HG03342 (cell line): Measurements from ENCODE around the gene POLE2.
"Not testable (repeated sequence)": the region's sequence is repeated elsewhere in the genome, so short reads cannot be mapped to it uniquely, and the experiment has no call there.

Source experiments
- ATAC-seq: cut with Tn5 transposase; IDR thresholded peaks from one replicate; pipeline ENCODE4 v1.9.1; 2021; ENCODE audit warnings: mild to moderate bottlenecking, moderate library complexity; ENCODE audit not compliant: unreplicated experiment

The POLE2 gene

DNA sequence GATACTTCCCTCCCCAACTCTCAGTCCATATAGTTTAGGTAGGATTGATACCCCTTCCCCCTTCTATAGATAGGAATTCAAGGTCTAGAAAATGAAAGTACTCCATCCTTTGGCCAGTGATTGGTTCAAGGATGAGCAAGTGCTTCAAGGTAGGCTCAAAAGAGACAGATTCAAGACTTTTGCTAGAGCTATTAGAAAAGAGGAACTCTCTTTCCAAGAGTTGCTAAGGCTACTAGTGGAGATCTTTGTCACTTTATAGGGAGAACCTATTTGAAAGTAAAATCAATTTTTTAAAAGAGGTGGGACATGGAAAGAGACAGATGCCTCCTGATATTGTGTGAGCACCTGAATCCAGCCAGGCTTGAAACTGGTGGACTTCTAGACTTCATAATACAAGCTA is 17.5 kb downstream of the POLE2 start:
- no peak for ATAC-seq

DNA sequence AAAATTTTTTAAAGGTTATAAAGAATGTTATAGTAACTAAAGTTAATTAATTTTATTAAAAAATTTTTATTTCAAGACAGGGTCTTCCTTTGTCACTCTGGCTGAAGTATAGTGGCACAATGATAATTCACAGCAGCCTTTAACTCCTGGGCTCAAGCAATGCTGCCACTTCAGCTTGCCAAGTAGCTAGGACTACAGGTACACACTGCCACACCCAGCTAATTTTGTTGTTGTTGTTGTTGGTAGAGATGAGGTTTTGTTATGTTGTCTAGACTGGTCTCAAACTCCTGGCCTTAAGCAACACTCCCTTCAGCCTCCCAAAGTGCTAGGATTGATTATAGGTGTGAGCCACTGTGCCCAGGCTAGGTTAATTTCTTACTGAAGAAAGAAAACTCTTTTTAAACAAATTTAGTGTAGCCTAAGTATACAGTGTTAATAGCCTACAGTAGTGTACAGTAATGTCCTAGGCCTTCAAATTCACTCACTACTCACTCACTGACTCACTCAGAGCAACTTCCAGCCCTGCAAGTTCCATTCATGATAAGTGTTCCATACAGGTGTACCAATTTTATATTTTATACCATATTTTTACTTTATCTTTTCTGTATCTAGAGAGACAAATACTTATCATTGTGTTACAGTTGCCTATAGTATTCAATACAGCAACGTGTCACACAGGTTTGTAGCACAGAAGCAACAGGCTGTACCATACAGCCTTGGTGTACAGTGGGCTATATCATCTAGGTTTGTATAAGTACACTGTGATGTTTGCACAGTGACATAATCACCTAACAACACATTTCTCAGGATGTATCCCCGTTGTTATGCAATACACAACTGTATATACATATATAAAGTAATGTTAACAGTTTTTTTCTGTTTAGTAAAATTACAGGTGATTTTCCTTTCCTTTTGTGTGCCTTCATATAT is 28.2 kb downstream of the POLE2 start:
- no peak for ATAC-seq

DNA sequence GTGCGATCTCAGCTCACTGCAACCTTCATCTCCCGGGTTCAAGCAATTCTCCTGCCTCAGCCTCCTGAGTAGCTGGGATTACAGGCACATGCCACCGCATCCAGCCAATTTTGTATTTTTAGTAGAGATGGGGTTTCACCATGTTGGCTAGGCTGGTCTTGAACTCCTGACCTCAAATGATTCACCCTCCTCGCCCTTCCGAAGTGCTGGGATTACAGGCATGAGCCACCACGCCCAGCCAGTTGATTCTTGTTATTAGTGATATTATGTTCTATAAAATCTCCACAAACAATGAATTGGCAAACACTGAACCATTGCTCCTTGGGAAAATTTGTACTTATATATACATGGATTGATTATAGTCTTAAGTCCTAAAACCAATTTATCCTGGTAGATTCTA is 30.5 kb downstream of the POLE2 start:
- not testable (repeated sequence) for ATAC-seq

DNA sequence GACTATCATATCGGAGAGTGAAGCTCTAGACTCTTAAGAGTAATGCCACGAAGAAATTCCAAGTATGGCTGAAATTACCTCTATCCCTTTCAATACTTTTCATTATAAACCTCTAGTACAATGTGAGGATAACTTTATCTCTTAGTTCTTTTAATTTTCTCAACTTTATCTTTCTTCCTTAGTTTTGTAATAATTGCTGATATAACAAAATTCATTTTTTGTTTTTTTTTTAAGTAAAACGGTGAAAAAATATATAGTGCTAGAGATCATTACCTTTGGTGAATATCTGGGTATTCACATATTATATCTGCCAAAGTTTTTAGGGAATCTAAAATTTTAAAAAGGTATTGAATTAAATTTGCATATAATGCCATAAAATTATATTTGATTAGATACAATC is 33.5 kb downstream of the POLE2 start:
- ATAC-seq = no peak

DNA sequence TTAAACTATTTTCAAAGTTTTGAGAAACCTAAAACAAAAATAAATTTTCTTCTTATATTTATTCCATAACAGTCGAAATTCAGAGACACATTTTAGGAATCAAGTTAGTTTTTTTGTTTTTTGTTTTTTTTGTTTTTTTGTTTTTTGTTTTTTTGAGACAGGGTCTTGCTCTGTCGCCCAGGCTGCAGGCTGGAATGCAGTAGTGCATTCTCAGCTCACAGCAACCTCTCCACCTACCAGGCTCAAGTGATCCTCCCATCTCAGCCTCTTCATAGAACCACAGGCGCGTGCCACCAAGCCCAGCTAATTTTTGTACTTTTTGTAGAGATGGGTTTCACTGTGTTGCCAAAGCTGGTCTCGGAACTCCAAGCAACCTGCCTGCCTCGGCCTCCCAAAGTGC is 34.5 kb downstream of the POLE2 start:
- ATAC-seq = no peak

DNA sequence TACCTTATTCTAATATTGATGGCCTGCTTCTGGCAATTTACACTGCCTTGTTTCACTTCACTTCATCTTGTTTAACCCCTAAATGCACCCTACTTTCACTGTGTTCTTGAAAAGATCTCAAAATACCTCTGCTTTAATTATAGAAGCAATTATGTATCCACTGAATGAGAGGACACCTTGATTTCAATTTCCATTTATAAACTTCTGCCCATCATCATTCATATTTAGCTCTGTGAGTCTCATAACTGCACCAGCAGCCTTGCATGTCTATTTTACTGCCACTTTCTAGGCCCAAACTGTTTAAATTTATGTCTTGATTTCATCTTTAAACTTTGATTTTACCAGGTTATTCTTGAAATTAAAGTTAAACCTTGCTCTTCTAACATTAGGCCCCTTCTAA is 45.9 kb downstream of the POLE2 start:
- no peak for ATAC-seq

DNA sequence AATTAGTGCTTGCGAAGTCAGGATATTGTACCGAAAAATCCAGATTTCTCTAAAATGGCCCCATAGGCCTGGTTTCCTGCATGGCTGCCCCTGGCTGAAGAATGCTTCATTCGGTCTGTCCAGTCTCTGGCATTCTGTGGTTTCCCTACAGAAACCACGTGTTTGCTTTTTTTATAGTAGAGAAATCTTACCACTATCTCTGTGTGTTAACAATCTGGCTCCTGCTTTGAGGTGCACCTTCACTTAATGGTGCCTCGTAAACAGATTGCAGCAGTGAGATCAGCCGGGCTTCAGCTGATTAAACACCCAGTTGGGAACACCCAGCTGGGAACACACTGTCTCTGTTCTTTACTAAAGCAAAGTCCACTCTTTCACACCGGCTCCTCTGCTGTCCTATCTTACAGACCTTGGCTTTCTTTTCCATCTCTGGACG is 46.3 kb downstream of the POLE2 start:
- no peak for ATAC-seq

DNA sequence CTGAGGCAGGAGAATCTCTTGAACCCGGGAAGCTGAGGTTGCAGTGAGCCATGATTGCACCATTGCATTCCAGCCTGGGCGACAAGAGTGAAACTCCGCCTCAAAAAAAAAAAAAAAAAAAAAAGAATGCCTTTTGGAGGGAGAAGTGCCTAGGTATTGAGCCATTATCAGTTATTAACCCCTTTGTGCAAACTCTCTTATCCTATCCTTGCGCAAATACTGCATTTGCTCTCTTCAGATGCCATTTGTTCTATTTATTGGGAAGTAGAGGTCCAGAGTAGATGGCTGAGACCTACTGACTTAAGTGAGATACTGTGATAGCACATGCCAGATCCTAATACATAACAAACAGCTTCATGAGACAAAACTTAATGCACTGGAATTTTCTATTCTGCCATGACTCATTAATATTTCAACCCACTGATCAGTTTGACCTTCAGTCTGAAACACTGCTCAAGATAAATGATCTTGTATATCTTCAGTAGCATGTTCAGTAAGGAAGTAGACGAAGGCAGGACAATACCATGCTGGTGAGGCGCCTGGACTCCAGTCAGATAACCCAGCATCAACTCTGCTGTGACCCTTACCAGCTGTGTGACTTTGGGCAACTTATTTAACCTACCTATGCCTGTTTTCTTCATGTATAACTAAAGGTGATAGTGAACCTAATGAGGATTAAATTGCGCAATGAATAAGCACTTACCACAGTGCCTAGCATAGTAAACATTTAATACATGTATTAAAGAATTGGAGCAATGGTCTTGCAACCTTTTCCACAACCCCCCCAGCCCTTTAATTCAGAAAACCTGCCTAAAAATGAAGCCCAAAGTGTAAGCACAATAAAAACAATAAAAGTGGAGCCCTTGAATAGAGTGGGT is 47.2 kb downstream of the POLE2 start:
- ATAC-seq = no peak

DNA sequence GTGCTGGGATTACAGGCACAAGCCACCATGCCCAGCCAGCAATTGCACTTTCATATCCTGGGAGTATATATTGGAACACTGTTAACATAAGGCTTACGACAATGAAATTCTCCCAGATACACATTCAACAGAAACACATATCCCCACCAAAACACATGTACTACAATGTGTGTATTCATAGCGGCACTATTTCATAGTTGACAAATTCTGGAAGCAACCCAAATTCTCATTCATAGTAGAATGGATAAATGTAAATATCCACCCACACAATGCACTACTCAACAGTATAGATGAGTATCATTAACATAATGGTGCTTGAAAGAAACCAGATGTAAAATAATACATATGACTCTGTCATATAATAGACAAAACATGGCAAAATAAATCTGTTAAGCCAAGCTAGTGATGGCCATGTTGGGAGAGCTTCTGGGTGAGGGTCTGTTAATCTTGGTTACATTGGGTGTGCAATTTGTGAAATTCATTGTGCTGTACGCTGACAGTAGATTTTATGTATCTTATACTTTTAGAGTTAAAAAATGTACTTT is 50.4 kb downstream of the POLE2 start:
- no peak for ATAC-seq

DNA sequence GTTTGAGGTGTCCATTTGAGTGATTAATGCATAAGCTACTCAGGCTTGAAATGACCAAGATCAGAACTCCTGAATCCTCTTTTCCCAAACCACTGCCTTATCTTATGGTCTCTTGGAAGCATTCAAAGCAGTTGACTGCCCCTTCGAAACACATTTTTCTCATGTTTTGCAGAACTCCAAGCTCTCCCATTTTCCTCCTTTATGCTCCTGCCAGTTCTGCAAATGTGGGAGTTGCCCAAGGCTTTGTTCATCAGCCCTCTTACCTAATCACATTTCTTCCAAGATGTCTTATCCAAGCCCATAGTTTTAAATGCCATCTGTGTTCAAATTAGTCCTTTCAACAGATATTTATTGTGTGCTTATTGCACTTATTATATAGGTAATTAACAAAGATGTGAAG is 51.1 kb downstream of the POLE2 start:
- ATAC-seq = no peak

DNA sequence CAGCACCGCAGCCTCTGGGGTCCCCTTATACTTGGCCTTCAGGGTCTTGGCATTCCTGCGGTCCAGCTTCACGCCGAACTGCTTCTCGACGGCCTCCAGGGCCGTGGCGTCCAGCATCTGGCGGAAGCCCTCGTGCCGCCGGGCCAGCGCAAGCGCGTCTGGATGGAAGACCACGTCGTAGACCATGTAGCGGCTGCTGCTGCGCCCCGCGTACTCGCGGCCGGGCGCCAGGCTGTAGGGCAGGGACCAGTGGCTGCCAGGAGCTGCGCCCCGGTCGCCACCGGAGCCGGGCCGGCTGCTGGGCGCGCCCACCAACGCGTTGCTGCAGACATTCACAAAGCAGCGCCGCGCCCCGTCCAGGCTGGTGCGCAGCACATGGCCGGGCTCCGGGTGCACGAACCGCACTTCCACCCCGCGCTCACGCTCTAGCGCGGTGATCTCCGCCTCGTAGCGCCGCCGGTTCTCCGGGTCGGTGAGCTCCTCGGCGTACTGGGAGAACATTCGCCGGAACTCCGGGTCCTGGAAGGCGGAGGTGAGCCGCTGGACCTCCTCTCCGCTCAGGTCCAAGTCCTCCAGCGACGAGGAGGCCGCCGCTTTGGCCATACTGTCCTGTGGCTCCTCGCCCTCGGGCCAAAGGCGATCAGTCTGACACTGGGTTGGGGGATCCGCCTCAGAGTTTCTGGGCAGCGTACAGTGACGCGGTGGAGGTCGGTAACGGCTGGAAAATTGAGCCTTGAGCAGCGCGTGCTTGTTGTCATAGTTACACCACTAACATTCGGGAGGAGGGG is 53.3 kb downstream of the POLE2 start, which contains the start of gene DNAAF2:
Gene DNAAF2 (minus strand): TSS at position 698 of the 788 bp plus-strand sequence. CDS start 95 bp downstream, at position 603.
- peak; percentile 37 for ATAC-seq

DNA sequence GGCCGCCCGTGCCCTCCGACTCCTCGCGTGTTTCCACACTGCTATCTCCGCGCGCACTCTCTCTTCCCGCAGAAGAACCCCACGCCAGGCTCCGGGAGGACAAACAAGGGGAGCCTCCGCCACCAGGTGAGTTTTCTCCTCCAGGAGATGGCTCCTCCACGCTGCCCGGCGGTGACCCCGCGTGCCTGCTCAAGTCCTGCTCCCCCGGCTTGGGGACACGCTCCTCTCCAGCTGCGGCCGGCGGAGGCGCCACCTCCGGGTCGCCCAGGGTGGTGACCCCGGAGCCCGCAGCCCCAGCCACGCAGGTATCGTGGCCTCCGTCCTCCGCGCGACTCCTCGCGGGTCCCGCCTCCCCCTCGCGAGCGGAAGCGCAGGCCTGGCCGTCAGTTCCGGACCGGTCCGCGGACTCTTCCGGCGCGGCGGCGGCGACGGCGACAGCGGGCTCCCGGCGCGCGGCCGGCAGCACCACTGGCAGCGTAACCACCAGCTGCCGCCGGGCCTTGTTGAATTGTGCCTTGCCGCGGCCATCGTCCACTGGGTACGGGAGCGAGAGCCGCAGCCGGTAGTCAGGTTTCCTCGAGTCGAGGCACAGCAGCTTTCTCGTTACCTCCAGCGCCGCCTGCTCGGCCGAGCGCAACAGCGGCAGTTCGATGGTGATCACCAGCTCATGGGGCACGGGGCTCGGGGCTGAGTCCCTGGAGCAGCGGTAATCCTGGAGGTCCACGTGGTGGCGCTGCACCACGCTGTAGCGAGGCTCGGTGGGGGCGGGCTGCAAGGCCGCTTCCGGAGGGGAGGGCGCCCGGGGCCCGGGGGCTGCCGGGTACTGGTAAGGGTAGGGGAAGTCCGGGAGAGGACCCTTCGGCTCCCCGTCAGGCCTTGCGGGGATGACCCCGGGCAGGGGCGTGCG is 54.1 kb downstream of the POLE2 start:
- peak; percentile 75 for ATAC-seq

DNA sequence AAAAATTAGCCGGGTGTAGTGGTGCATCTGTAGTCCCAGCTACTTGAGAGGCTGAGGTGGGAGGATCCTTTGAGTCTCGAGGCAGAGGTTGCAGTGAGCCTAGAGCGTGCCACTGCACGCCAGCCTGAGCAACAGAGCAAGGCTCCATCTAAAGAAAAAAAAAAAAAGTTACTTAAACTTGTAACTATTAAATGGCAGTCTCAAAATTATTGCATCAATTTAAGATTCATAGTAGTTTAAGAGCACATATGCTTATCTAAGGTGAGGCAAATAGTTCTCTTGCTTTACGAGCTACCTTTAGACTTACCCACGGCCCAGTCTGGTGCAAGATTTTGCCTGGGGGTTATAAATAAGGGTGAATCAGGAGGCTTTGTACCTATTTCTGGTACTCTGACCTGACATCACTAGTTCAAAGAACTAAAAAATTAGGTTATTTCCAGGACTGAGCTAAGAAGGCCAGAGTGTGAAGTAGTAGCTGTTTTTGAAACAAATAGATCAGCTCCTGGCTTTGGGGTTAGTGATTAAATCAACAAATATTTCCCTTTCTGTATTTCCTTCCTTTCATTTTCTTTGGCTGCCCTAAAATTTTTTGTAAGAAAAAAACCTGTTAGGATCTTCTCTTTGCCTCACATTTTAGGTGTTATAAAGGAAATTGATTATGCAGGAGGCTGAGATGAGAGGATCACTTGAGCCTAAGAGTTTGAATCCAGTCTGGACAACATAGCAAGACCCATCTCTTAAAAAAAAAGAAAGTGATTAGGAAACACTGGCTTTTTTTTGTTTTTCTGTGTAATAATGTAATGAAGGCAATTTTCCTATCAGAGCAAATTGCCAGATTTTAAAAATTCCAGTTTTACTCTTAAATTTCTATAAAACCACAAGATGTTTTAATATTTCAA is 63.8 kb downstream of the POLE2 start:
- ATAC-seq = no peak

DNA sequence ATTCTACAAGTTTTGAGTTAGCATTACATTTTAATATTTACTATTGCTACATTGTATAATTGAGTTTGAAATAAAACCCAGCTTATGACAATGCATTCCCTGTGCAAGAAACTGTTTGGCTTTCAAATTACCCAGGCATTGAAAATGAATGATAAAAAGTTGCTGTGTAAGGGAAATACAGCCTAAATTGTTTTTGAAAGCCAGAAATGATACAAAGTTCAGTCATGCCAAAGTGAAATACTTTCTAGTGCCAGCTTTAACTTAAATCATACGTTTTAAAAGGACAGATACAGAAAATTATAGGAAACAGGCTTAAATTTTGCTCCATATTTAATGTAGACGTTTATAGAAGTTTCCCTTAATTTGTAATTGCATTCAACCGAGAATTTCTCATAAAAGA is 64.6 kb downstream of the POLE2 start:
- ATAC-seq = no peak

DNA sequence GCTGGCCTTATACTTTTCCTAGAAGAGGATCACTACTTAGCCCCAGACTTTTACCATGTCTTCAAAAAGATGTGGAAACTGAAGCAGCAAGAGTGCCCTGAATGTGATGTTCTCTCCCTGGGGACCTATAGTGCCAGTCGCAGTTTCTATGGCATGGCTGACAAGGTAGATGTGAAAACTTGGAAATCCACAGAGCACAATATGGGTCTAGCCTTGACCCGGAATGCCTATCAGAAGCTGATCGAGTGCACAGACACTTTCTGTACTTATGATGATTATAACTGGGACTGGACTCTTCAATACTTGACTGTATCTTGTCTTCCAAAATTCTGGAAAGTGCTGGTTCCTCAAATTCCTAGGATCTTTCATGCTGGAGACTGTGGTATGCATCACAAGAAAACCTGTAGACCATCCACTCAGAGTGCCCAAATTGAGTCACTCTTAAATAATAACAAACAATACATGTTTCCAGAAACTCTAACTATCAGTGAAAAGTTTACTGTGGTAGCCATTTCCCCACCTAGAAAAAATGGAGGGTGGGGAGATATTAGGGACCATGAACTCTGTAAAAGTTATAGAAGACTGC is 65.9 kb downstream of the POLE2 start:
- ATAC-seq = no peak

DNA sequence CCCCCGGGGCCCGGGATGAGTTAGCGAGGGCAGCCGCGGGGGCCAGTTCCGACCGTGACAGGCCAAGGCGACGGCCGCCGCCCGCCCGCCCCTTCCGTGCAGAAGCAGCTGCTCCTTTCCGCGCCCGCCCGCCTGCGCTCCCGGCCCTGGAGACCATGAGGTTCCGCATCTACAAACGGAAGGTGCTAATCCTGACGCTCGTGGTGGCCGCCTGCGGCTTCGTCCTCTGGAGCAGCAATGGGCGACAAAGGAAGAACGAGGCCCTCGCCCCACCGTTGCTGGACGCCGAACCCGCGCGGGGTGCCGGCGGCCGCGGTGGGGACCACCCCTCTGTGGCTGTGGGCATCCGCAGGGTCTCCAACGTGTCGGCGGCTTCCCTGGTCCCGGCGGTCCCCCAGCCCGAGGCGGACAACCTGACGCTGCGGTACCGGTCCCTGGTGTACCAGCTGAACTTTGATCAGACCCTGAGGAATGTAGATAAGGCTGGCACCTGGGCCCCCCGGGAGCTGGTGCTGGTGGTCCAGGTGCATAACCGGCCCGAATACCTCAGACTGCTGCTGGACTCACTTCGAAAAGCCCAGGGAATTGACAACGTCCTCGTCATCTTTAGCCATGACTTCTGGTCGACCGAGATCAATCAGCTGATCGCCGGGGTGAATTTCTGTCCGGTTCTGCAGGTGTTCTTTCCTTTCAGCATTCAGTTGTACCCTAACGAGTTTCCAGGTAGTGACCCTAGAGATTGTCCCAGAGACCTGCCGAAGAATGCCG is 66.7 kb downstream of the POLE2 start:
- ATAC-seq = peak; percentile 31
